H9 (cell line): Measurements from ENCODE around the gene SHC1. TPM values are rescaled to one million over a fixed set of nuclear protein-coding genes. Genes with fewer than 3 reads are reported as not detected.

Source experiments
- DNase-seq: peaks from one replicate; pipeline ENCODE4 v3.0.0-alpha.2; 2017
- H2AFZ ChIP-seq: one replicate; pipeline ENCODE4 v1.6.1; 2013; ENCODE audit warnings: mild to moderate bottlenecking, low read length, control low read depth, moderate library complexity
- H2AK5ac ChIP-seq: 2 replicates; pipeline ENCODE4 v1.6.1; 2013; ENCODE audit warnings: low read length, control low read depth, mixed read lengths; ENCODE audit not compliant: insufficient read length
- H2BK120ac ChIP-seq: one replicate; pipeline ENCODE4 v1.6.1; 2013; ENCODE audit warnings: low read depth, mild to moderate bottlenecking, low read length, control low read depth, inconsistent platforms; ENCODE audit not compliant: poor library complexity, severe bottlenecking
- H2BK12ac ChIP-seq: 2 replicates; pipeline ENCODE4 v1.6.1; 2013; ENCODE audit warnings: low read length, control low read depth, mixed read lengths, low read depth; ENCODE audit not compliant: insufficient read length
- H2BK15ac ChIP-seq: 2 replicates; pipeline ENCODE4 v1.6.1; 2013; ENCODE audit warnings: low read depth, low read length, control low read depth
- H2BK20ac ChIP-seq: one replicate; pipeline ENCODE4 v1.6.1; 2013; ENCODE audit warnings: low read depth, mild to moderate bottlenecking, low read length, control low read depth, inconsistent platforms; ENCODE audit not compliant: poor library complexity, severe bottlenecking
- H2BK5ac ChIP-seq: 2 replicates; pipeline ENCODE4 v1.6.1; 2013; ENCODE audit warnings: low read length, control low read depth, mixed read lengths; ENCODE audit not compliant: insufficient read length
- H3K14ac ChIP-seq: 2 replicates; pipeline ENCODE4 v1.6.1; 2013; ENCODE audit warnings: low read length, control low read depth; ENCODE audit not compliant: insufficient read depth
- H3K18ac ChIP-seq: 2 replicates; pipeline ENCODE4 v1.6.1; 2013; ENCODE audit warnings: low read depth, mild to moderate bottlenecking, mixed read lengths, low read length, control low read depth; ENCODE audit not compliant: insufficient read length
- H3K23ac ChIP-seq: 2 replicates; pipeline ENCODE4 v1.6.1; 2013; ENCODE audit warnings: low read length, control low read depth, mixed read lengths, low read depth; ENCODE audit not compliant: insufficient read length
- H3K23me2 ChIP-seq: 2 replicates; pipeline ENCODE4 v1.6.1; 2013; ENCODE audit warnings: low read depth, mild to moderate bottlenecking, mixed read lengths, low read length, control low read depth; ENCODE audit not compliant: insufficient read length, poor library complexity, severe bottlenecking
- H3K27ac ChIP-seq: 2 replicates; pipeline ENCODE4 v1.5.1; 2013; ENCODE audit warnings: low read length, control low read depth, mixed read lengths, low read depth; ENCODE audit not compliant: insufficient read length
- H3K27me3 ChIP-seq: 2 replicates; pipeline ENCODE4 v1.6.1; 2013; ENCODE audit warnings: low read length, control low read depth, inconsistent platforms; ENCODE audit not compliant: insufficient read depth
- H3K4ac ChIP-seq: 2 replicates; pipeline ENCODE4 v1.6.1; 2013; ENCODE audit warnings: low read depth, mild to moderate bottlenecking, control low read depth, inconsistent platforms, low read length, moderate library complexity
- H3K4me1 ChIP-seq: 2 replicates; pipeline ENCODE4 v1.6.1; 2013; ENCODE audit warnings: low read length, control low read depth, inconsistent platforms; ENCODE audit not compliant: insufficient read depth
- H3K4me2 ChIP-seq: 2 replicates; pipeline ENCODE4 v1.6.1; 2013; ENCODE audit warnings: low read length, control low read depth, mixed read lengths; ENCODE audit not compliant: insufficient read length, insufficient read depth
- H3K56ac ChIP-seq: 2 replicates; pipeline ENCODE4 v1.6.1; 2013; ENCODE audit warnings: low read depth, mild to moderate bottlenecking, mixed read lengths, low read length, control low read depth; ENCODE audit not compliant: insufficient read length
- H3K79me1 ChIP-seq: 2 replicates; pipeline ENCODE4 v1.6.1; 2013; ENCODE audit warnings: low read depth, mild to moderate bottlenecking, moderate library complexity, low read length, control low read depth, inconsistent platforms; ENCODE audit not compliant: insufficient read depth, poor library complexity, severe bottlenecking
- H3K79me2 ChIP-seq: 2 replicates; pipeline ENCODE4 v1.6.1; 2013; ENCODE audit warnings: low read length, control low read depth, inconsistent platforms; ENCODE audit not compliant: insufficient read depth
- H3K9ac ChIP-seq: 2 replicates; pipeline ENCODE4 v1.6.1; 2013; ENCODE audit warnings: low read length, control low read depth, mixed read lengths; ENCODE audit not compliant: insufficient read length; ENCODE audit errors: extremely low read depth
- H3K9me3 ChIP-seq: one replicate; pipeline ENCODE4 v1.6.1; 2013; ENCODE audit warnings: low read depth, low read length, inconsistent platforms; ENCODE audit not compliant: control insufficient read depth
- H3T11ph ChIP-seq: one replicate; pipeline ENCODE4 v1.6.1; 2013; ENCODE audit warnings: mild to moderate bottlenecking, low read length, control low read depth, inconsistent platforms
- H4K20me1 ChIP-seq: one replicate; pipeline ENCODE4 v1.6.1; 2013; ENCODE audit not compliant: control insufficient read depth, insufficient read length, insufficient read depth
- H4K5ac ChIP-seq: 2 replicates; pipeline ENCODE4 v1.6.1; 2013; ENCODE audit warnings: low read depth, mild to moderate bottlenecking, mixed read lengths, low read length, control low read depth; ENCODE audit not compliant: insufficient read length
- H4K8ac ChIP-seq: replicated peaks from 2 replicates; pipeline ENCODE4 v1.6.1; 2013; ENCODE audit warnings: low read length, control low read depth, mixed read lengths, low read depth; ENCODE audit not compliant: insufficient read length
- H4K91ac ChIP-seq: 2 replicates; pipeline ENCODE4 v1.6.1; 2013; ENCODE audit warnings: low read depth, mild to moderate bottlenecking, moderate library complexity, mixed read lengths, low read length, control low read depth; ENCODE audit not compliant: insufficient read length
- H3K27ac Mint-ChIP-seq, 3 experiments: 2 replicates in 2 of 3; 3 replicates in 1 of 3; pipeline ENCODE4 v1.8.0; 2020 to 2021; ENCODE audit warnings: mixed read lengths in 3 of 3, mild to moderate bottlenecking in 1 of 3, moderate library complexity in 1 of 3
- H3K27me3 Mint-ChIP-seq: 2 replicates; pipeline ENCODE4 v1.8.0; 2021; ENCODE audit warnings: low read depth, mild to moderate bottlenecking, moderate library complexity, mixed read lengths
- H3K36me3 Mint-ChIP-seq, 3 experiments: 2 replicates in 2 of 3; 3 replicates in 1 of 3; pipeline ENCODE4 v1.8.0; 2020 to 2021; ENCODE audit warnings: low read depth in 3 of 3, mixed read lengths in 3 of 3; ENCODE audit not compliant: insufficient read depth in 1 of 3
- H3K4me1 Mint-ChIP-seq, 2 experiments: 2 replicates each; pipeline ENCODE4 v1.8.0; 2020; ENCODE audit warnings: mixed read lengths in 2 of 2
- H3K4me3 Mint-ChIP-seq, 2 experiments: 2 replicates in 1 of 2; 3 replicates in 1 of 2; pipeline ENCODE4 v1.8.0; 2020 to 2021; ENCODE audit warnings: mild to moderate bottlenecking in 2 of 2, mixed read lengths in 2 of 2, moderate library complexity in 1 of 2
- H3K9me3 Mint-ChIP-seq, 2 experiments: 2 replicates in 1 of 2; 3 replicates in 1 of 2; pipeline ENCODE4 v1.8.0; 2020; ENCODE audit warnings: mild to moderate bottlenecking in 2 of 2, mixed read lengths in 2 of 2, moderate library complexity in 1 of 2
- WGBS: extraction: QIAGEN DNeasy Blood & Tissue Kit; methylation state at CpG from one replicate; pipeline ENCODE4 v1.1.7; 2013; ENCODE audit warnings: missing lambda C conversion rate, low lambda C conversion rate, mixed read lengths; ENCODE audit not compliant: insufficient read length; ENCODE audit errors: extremely low coverage; 5-methylcytosine and 5-hydroxymethylcytosine counted together
- total RNA-seq: library from RNA; stranded (reverse); gene quantifications from 2 replicates; pipeline ENCODE4 v1.2.1, GENCODE V29; 2021
- TF ChIP-seq, protein P1 (sequence below): fragments of 200-600 bp; sonication (generic); conservative IDR thresholded peaks from 3 replicates; pipeline ENCODE4 v1.8.0; 2021; ENCODE audit warnings: antibody characterized with exemption, mild to moderate bottlenecking

Gene SHC1
- total RNA-seq, 1 experiment from 2014 or later = 168 TPM

DNA sequence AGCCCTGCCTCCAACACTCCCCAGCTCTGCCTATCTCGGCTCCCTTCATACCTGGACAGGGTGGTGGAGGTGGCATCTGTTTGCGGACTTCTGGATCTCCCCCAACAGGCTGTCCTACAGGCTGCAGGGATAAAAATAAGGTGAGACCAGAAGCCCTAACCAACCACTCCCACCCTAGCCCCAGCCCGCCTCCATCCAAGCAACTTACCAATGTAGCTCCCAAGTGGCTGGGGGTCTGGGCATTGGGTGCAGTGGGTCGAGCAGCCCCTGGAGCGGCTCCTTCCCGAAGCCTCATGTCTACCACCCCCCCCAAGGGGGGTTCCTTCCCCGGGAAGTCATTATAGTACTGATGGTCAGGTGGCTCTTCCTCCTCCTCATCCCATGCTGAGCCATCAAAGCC is 4.4 kb downstream of the SHC1 start:
- no peak overlapping the region for H3K18ac ChIP-seq
- no peak overlapping the region for H2BK15ac ChIP-seq
- H3T11ph ChIP-seq = no peak overlapping the region
- no peaks in the 10 kb centered on the region for H3K27me3 Mint-ChIP-seq
- no peak overlapping the region for H3K27ac Mint-ChIP-seq
- no peak overlapping the region for H2BK12ac ChIP-seq
- H3K27me3 ChIP-seq = no peaks in the 10 kb centered on the region
- TF ChIP-seq, protein P1, sequence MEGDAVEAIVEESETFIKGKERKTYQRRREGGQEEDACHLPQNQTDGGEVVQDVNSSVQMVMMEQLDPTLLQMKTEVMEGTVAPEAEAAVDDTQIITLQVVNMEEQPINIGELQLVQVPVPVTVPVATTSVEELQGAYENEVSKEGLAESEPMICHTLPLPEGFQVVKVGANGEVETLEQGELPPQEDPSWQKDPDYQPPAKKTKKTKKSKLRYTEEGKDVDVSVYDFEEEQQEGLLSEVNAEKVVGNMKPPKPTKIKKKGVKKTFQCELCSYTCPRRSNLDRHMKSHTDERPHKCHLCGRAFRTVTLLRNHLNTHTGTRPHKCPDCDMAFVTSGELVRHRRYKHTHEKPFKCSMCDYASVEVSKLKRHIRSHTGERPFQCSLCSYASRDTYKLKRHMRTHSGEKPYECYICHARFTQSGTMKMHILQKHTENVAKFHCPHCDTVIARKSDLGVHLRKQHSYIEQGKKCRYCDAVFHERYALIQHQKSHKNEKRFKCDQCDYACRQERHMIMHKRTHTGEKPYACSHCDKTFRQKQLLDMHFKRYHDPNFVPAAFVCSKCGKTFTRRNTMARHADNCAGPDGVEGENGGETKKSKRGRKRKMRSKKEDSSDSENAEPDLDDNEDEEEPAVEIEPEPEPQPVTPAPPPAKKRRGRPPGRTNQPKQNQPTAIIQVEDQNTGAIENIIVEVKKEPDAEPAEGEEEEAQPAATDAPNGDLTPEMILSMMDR = no peak
- no peak overlapping the region for H2AFZ ChIP-seq
- peaks cover 2% of the 10 kb centered on the region for H4K20me1 ChIP-seq
- H3K4me2 ChIP-seq = no peak overlapping the region
- no peak overlapping the region for H3K9ac ChIP-seq
- H3K4me1 Mint-ChIP-seq = peaks cover 41 to 42% of the 10 kb centered on the region in 2 experiments
- H3K79me2 ChIP-seq = peaks cover 10% of the 10 kb centered on the region; the same call in 1 of the 2 replicates
- no peak overlapping the region for H2AK5ac ChIP-seq
- no peak overlapping the region for H3K4ac ChIP-seq
- no peak overlapping the region for H3K27ac ChIP-seq
- no peak overlapping the region for H3K23ac ChIP-seq
- H3K4me1 ChIP-seq = no peaks in the 10 kb centered on the region; the same call in 1 of the 2 replicates
- no peak overlapping the region for H4K8ac ChIP-seq
- H4K91ac ChIP-seq = no peak overlapping the region
- H3K4me3 Mint-ChIP-seq = no peak overlapping the region
- H3K79me1 ChIP-seq = peaks cover 7% of the 10 kb centered on the region
- no peaks in the 10 kb centered on the region for H3K9me3 ChIP-seq
- peaks cover 42 to 72% (median 55%) of the 10 kb centered on the region in 3 experiments for H3K36me3 Mint-ChIP-seq
- H4K5ac ChIP-seq = no peak overlapping the region
- no peak overlapping the region for H2BK5ac ChIP-seq
- no CpG with 5 or more reads among the region's 7 CpGs for WGBS
- H2BK120ac ChIP-seq = no peak overlapping the region
- no peak overlapping the region for H3K14ac ChIP-seq
- no peaks in the 10 kb centered on the region for H3K9me3 Mint-ChIP-seq
- no peak overlapping the region for H3K56ac ChIP-seq
- H2BK20ac ChIP-seq = no peak overlapping the region
- peaks cover 19% of the 10 kb centered on the region for H3K23me2 ChIP-seq
- DNase-seq = no peak
